EH (cell line): Measurements from ENCODE around the gene TWIST2.
A peak's percentile ranks its signal among the peaks of the same experiment; 100 is the strongest.

Experiments
- DNase-seq: peaks from one replicate; pipeline ENCODE4 v3.0.0-alpha.2; 2015; ENCODE audit warnings: low read depth

Gene TWIST2

DNA sequence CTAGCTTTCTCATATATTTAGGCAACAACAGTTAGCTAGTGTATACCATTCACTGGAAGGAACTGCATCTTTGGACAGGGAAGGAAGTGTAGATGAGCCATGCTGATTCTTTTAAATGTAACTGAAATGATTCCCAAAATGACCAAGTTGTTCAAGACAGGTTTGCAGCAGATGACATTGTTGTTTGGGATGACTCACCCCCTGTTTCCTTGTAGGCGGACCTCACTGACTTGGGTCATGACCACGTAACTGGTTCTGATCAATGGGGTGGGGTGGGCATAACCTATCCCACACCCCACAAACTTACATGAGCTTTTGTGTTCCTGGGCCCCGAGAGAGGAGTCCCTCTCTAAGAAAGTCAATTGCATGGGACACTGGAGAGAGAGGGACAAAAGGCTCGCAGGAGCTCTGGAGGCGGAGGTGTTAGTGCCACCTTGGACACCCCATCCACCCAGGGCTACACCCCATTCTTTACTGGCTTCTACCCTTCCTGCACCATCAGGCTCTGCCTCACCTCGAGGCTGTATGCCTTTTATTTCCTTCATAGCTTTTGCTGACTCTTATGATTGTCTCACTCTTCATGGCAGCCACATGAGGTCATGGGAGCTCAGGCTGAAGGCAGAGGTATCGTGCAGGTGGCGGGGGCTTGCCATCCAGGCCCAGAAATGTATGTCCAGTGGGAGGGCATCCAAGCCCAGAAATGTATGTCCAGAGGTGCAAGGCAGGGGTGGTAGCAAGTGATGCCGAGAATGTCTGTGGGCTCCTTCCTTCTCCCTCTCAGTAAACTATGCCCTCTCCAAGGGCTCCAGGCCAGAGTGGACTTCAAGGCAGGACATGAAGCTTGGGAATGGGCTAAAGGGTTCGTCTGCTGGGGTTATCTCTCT, 108.0 kb downstream of the TWIST2 start:
- DNase-seq: peak; percentile 47

DNA sequence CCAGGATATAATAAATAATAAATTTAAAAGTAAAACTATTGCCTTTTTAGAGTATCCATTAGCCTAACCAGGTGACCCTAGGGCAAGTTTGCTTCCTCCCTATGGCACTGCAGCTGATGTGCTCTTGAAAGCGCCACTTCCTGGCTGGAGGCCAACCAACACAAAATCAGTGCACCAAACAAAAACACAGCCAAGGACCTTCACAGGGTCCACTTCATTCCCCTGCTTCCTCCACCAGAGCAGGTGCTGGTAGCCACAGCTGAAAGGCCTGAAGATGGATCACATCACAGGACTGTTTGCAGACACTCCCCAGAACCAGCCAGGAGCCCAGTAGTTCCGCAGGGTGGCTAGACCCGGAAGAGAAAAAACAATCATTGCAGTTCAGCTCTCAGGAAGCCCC, 108.8 kb downstream of the TWIST2 start:
- no peak for DNase-seq
